Suprapubic skin (tissue), 3 donors: ENCODE measurements around the gene ALG14.

ENCODE experiments used
- CTCF ChIP-seq, 2 donors: fragments of 200-600 bp in 1 of 2; fragments of 450-650 bp in 1 of 2; sonication (generic) in 1 of 2; IDR thresholded peaks; one replicate each; pipeline ENCODE4 v1.5.1; 2016 to 2019; ENCODE audit warnings: antibody characterized with exemption in 2 of 2, mild to moderate bottlenecking in 1 of 2, moderate library complexity in 1 of 2
- POLR2AphosphoS5 ChIP-seq, 3 donors: sonication (generic); formaldehyde crosslinking; IDR thresholded peaks; one replicate each; pipeline ENCODE4 v1.6.1; 2017; ENCODE audit warnings: antibody characterized with exemption in 3 of 3

DNA sequence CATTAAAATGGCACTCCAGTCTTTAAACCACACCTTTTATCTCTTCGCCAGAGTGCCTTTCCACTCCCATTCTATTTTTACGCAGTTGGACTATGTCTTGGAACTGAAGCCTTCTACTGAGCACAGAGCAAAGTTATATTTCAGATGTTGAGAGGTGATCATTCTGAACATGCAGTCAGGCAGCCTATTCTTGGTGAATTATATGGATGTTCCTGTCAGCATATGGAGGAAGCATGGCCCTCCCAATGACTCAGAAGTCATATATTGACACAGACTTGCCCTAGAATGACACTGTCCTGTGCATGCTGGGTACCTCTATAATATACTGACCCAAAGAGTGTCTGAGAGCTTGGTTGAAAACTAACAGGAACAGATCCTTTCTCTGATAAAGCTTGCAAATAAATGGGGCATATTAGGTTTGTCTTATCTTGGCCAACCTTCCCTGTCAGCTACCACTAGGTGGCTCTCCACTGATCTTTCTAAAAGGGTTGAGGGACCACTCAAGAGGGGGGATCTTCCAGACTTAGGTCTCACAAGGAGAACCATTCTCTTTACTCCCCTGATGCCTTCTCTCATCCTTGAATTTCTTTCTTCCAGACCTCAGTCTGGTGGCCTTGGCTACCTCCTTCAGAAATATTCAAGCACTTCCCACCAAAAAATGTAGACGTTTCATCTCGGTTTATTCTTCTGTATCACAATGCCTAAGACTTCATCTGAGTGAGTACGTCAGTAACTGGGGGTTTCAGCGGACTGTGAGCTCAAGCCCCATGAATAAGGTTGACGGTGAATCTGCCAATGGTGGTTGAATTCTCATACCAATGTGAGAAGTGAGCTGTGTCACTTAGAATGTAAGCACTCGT lies 11.8 kb upstream of the ALG14 start:
- TF ChIP-seq CTCF (IDR thresholded peaks at IDR 0.05) = peak; percentile 15 to 39
- TF ChIP-seq POLR2AphosphoS5 (IDR thresholded peaks at IDR 0.05) = no peak
